Body of pancreas (tissue), 4 donors: ENCODE results near the gene MED27. TPM values are rescaled to one million over a fixed set of nuclear protein-coding genes. Genes with fewer than 3 reads are reported as not detected.

ENCODE experiments used
- ATAC-seq: fragments of 150-250 bp; one replicate; pipeline ENCODE4 v1.9.1; 2016
- DNase-seq, 4 donors: peaks; one replicate each; pipeline ENCODE4 v3.0.0-alpha.2; 2019
- H3K27ac ChIP-seq, 4 donors: fragments of 200-600 bp; sonication (generic); 1 replicate in 3 of 4; 2 replicates in 1 of 4; pipeline versions ENCODE4 v1.5.1 to v1.6.1; 2016 to 2019; ENCODE audit warnings: mild to moderate bottlenecking in 1 of 4, mixed read lengths in 1 of 4, moderate library complexity in 1 of 4
- H3K27me3 ChIP-seq, 2 donors: fragments of 200-600 bp; sonication (generic); one replicate each; pipeline ENCODE4 v1.6.0; 2016; ENCODE audit warnings: mild to moderate bottlenecking in 1 of 2
- H3K36me3 ChIP-seq, 2 donors: fragments of 200-600 bp; sonication (generic); replicated peaks in 1 of 2; 2 replicates each; pipeline ENCODE4 v1.5.1; 2016; ENCODE audit warnings: low read depth in 2 of 2; ENCODE audit not compliant: insufficient read depth in 1 of 2
- H3K4me1 ChIP-seq: fragments of 200-600 bp; sonication (generic); one replicate; pipeline ENCODE4 v1.6.0; 2016
- H3K4me3 ChIP-seq, 2 donors: fragments of 200-600 bp; sonication (generic); 1 replicate in 1 of 2; 2 replicates in 1 of 2; pipeline ENCODE4 v1.5.1; 2016 to 2019
- H3K9me3 ChIP-seq, 3 donors: fragments of 200-600 bp; sonication (generic); 1 replicate in 2 of 3; 2 replicates in 1 of 3; pipeline ENCODE4 v1.5.1; 2016
- POLR2A ChIP-seq, 3 donors: fragments of 450-650 bp; IDR thresholded peaks; one replicate each; pipeline ENCODE4 v1.6.1; 2016; ENCODE audit warnings: antibody characterized with exemption in 3 of 3, mild to moderate bottlenecking in 2 of 3
- WGBS, 2 donors: methylation state at CpG; one replicate each; pipeline ENCODE4 v1.1.5; 2017; 5-methylcytosine and 5-hydroxymethylcytosine counted together
- intact Hi-C: fragments of 100-400 bp; cut with DNase I; formaldehyde crosslinking; loops from one replicate; pipeline ENCODE4 v1.15.1; 2023
- total RNA-seq, 2 donors: library from RNA; depleted of rRNA; stranded (reverse); fragments of >200 nt; gene quantifications; one replicate each; pipeline ENCODE4 v1.1.0, GENCODE V29; 2016
- TF ChIP-seq, protein P1 (sequence below), 7 experiments: fragments of 450-650 bp in 4 of 7; fragments of 200-600 bp in 3 of 7; sonication (generic) in 3 of 7; IDR thresholded peaks; one replicate each; pipeline ENCODE4 v1.5.1; 2016 to 2019; ENCODE audit warnings: antibody characterized with exemption in 7 of 7

The MED27 gene
- total RNA-seq, 2 donors from 2014 or later = 3.4 to 11.5 TPM

DNA sequence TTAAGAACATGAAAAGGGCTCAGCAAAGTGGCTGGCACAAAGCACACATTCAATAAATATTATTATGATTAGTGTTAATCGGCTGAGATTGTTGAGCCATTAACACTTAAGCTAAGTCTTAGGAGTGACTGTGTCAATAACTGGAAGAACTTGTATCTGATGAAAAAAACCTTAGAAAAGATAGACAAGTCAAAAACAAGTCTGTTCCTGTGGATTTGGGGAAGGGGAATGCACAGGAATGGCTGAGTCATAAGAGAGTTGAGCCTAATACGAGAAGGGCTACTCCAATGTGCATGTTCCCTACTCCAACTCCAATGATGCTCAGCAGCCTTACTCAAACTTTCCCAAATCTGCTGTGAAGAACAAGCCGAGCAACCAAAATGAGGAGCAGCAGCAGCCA is 53.9 kb downstream of the MED27 start:
- H3K27me3 ChIP-seq = no peaks in the 10 kb centered on the region
- DNase-seq (no peak), ATAC-seq (no peak)
- no peaks in the 10 kb centered on the region for H3K36me3 ChIP-seq
- 80 to 81% methylated on average over 3 of the region's 3 CpGs for WGBS, 2 donors
- no peaks in the 10 kb centered on the region for H3K9me3 ChIP-seq
- intact Hi-C loops = no loop called here
- no peak overlapping the region for H3K27ac ChIP-seq
- no peak overlapping the region for H3K4me3 ChIP-seq
- TF ChIP-seq POLR2A (IDR thresholded peaks at IDR 0.05) = no peak
- TF ChIP-seq, protein P1, sequence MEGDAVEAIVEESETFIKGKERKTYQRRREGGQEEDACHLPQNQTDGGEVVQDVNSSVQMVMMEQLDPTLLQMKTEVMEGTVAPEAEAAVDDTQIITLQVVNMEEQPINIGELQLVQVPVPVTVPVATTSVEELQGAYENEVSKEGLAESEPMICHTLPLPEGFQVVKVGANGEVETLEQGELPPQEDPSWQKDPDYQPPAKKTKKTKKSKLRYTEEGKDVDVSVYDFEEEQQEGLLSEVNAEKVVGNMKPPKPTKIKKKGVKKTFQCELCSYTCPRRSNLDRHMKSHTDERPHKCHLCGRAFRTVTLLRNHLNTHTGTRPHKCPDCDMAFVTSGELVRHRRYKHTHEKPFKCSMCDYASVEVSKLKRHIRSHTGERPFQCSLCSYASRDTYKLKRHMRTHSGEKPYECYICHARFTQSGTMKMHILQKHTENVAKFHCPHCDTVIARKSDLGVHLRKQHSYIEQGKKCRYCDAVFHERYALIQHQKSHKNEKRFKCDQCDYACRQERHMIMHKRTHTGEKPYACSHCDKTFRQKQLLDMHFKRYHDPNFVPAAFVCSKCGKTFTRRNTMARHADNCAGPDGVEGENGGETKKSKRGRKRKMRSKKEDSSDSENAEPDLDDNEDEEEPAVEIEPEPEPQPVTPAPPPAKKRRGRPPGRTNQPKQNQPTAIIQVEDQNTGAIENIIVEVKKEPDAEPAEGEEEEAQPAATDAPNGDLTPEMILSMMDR (IDR thresholded peaks at IDR 0.05) = no peak
- peaks cover 13% of the 10 kb centered on the region for H3K4me1 ChIP-seq

DNA sequence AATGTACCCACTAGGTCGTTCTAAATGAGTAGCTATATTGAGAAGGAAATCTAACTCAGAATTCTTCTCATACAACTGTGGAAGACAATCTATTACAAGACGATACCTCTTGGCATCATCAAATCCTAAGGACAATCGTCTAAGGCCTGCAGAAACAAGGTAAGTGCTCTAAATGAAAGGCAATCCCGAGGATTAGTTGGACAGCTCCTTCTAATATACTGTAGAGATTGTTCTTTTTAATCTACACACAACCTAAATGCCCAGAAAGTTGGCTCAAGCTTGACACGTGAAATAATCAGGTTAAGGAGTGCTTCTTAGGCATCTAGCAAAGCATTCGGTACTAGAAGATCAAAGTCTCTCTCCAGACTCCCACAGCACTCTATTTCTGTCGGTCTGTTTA is 55.1 kb downstream of the MED27 start:
- Histone ChIP-seq H3K9me3 (no peaks in the 10 kb centered on the region), H3K27me3 (no peaks in the 10 kb centered on the region), H3K4me3 (no peak overlapping the region), H3K4me1 (peaks cover 16% of the 10 kb centered on the region), H3K36me3 (no peaks in the 10 kb centered on the region), H3K27ac (no peak overlapping the region)
- TF ChIP-seq, protein P1 (IDR thresholded peaks at IDR 0.05) = no peak
- TF ChIP-seq POLR2A (IDR thresholded peaks at IDR 0.05) = no peak
- no peak for ATAC-seq
- DNase-seq = no peak
- intact Hi-C loops = no loop called here
- WGBS, 2 donors = 63 to 65% methylated on average over 7 of the region's 7 CpGs

DNA sequence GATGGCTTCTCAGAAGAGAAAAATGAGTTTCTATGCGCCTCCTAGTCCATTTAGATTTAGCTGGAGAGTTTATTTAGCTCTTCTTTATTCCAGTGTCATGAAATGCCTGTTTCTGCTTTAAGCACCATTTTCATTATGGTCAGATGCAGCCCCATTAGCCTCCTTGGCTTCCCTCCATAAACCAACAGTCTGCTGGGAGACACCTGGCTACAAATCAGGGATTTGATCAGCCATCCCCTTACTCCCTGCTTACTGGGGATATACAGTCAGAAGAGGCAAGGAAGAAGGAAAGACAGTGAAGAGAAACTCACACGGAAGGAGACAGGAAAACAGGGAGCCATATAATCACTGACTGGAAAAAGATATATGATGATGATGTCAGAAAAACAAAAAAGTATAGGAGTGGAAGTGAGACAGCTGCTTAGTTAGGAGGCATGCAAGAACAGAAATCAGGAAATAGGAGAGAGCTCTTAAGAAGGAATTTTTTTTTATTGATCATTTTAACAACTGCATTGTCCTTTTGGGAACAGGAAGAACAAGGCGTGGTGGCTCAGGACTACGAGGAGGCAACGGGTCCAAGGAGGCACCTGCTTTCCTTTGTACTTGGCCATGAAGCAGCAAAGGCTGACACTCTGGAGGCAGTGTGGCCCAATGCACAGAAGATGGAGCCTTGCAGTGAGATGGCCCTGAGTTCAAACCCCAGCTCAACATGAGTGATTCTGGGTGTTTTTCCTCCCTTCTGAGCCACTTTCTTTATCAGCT is 56.1 kb downstream of the MED27 start:
- 81 to 85% methylated on average over 5 of the region's 5 CpGs for WGBS, 2 donors
- Histone ChIP-seq H3K4me3 (no peak overlapping the region), H3K9me3 (no peaks in the 10 kb centered on the region), H3K27me3 (no peaks in the 10 kb centered on the region), H3K4me1 (peaks cover 14% of the 10 kb centered on the region), H3K36me3 (no peaks in the 10 kb centered on the region), H3K27ac (no peak overlapping the region)
- intact Hi-C loops = no loop called here
- ATAC-seq (no peak), DNase-seq (no peak)
- TF ChIP-seq POLR2A (IDR thresholded peaks at IDR 0.05) = no peak
- TF ChIP-seq, protein P1 (IDR thresholded peaks at IDR 0.05) = no peak

DNA sequence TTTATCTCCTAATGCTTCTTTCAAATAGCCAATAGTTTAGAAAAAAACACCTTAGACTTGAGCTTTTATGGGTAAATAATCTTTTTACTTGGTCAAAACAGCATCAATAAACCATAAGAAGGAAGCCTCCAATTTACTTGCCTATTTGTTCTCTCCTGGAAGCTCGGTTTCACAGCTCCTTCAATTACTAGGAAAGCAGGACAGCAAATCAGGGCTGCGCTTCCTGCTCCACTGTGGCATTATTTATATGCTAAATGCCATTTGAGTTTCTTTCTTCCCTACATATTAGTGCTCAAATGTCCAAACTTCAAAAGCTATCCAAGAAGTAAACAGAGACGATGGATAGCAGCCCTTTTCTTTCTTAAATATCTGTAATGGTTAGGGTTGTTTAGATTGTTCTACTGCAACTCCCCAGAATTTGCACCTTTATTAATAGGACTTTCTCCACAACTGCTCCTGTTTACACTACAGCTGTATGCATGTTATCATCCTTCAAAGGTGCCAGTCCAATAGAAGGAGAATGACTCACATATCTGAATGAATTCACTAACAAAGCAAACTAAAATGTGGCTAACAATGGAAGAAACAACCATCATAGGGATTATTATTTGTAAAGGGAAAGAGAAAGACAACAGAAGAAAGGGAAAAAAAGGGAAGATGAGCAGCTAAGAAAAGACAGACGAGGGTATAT is 58.7 kb downstream of the MED27 start:
- no peak overlapping the region for H3K27ac ChIP-seq
- no peak for TF ChIP-seq POLR2A (IDR thresholded peaks at IDR 0.05)
- TF ChIP-seq, protein P1 (IDR thresholded peaks at IDR 0.05) = no peak
- H3K4me1 ChIP-seq = peaks cover 10% of the 10 kb centered on the region
- H3K27me3 ChIP-seq = no peaks in the 10 kb centered on the region
- no peak for DNase-seq
- no peak for ATAC-seq
- no peaks in the 10 kb centered on the region for H3K36me3 ChIP-seq
- 64 to 71% methylated on average over 4 of the region's 4 CpGs for WGBS, 2 donors
- intact Hi-C loops = no loop called here
- no peak overlapping the region for H3K4me3 ChIP-seq
- H3K9me3 ChIP-seq = no peaks in the 10 kb centered on the region
